ENCODE measurements around the gene WWTR1. TPM values are rescaled to one million over a fixed set of nuclear protein-coding genes. Genes with fewer than 3 reads are reported as not detected.

Gene WWTR1
- total and polyA plus RNA-seq, 4 donors, result 4.5 to 11.8 (median 9.0) TPM

DNA sequence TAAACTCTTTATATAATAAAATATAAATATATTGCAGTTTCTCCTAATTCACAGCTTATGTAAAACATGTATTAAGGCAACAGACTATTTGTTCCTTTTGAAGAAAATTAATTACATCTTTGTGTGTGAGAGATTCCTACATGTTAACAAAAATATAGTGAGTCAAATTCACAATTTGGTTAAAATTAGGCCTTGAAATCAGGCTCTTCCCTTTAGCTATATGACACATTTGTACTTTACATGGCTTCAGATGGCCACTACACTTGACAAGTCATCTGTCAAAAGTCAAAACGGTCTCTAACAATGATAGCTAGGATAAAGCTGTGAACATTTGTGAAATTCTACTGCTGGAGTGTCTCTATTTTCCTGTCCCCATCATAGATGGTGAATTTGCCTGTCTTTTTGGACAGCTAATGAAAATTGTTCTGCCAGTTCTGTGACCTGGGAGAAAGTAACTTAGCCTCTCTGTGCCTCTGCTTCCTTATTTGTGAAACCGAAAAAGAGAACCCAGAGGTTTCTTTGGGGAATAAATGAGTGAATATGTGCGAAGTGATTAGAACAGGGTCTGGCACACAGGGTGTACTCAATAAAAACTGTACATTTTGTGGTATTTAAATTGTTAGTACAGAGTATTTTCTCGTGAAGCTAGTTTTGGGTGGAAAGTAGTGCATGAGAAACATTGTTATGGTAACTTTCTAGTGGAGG is 159.7 kb downstream of the WWTR1 start:
- Histone ChIP-seq H3K4me1 (ENCODE audit: control insufficient read depth in 4 of 4, insufficient read depth in 4 of 4, low read length in 3 of 4) (peaks cover 0 to 3% (median 0%) of the 10 kb centered on the region in 4 donors), H3K4me3 (ENCODE audit: low read depth in 1 of 3, low read length in 3 of 3) (no peak overlapping the region), H3K9me3 (ENCODE audit: control insufficient read depth in 4 of 4, low read length in 3 of 4) (no peaks in the 10 kb centered on the region), H3K27me3 (ENCODE audit: control insufficient read depth in 4 of 4, insufficient read depth in 4 of 4, low read length in 3 of 4) (no peaks in the 10 kb centered on the region), H3K27ac (ENCODE audit: low read depth in 1 of 2, low read length in 2 of 2) (no peak overlapping the region), H3K36me3 (ENCODE audit: control insufficient read depth in 4 of 4, insufficient read depth in 3 of 4, low read depth in 1 of 4, low read length in 3 of 4) (peaks cover 4 to 59% (median 51%) of the 10 kb centered on the region in 4 donors), H3K9ac (ENCODE audit: low read depth in 1 of 2, low read length in 2 of 2) (no peak overlapping the region)
- WGBS, result 82% methylated on average over 4 of the region's 4 CpGs
- DNase-seq (ENCODE audit: low spot score), result no peak
- no peak for TF ChIP-seq NR2F2 (IDR thresholded peaks at IDR 0.05)
- TF ChIP-seq, protein P1, sequence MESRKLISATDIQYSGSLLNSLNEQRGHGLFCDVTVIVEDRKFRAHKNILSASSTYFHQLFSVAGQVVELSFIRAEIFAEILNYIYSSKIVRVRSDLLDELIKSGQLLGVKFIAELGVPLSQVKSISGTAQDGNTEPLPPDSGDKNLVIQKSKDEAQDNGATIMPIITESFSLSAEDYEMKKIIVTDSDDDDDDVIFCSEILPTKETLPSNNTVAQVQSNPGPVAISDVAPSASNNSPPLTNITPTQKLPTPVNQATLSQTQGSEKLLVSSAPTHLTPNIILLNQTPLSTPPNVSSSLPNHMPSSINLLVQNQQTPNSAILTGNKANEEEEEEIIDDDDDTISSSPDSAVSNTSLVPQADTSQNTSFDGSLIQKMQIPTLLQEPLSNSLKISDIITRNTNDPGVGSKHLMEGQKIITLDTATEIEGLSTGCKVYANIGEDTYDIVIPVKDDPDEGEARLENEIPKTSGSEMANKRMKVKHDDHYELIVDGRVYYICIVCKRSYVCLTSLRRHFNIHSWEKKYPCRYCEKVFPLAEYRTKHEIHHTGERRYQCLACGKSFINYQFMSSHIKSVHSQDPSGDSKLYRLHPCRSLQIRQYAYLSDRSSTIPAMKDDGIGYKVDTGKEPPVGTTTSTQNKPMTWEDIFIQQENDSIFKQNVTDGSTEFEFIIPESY (IDR thresholded peaks at IDR 0.05), result no peak
- no peak for TF ChIP-seq HNF4A (conservative IDR thresholded peaks at IDR 0.05)
- TF ChIP-seq FOXA1 (IDR thresholded peaks at IDR 0.05), result no peak
- TF ChIP-seq, protein P2, sequence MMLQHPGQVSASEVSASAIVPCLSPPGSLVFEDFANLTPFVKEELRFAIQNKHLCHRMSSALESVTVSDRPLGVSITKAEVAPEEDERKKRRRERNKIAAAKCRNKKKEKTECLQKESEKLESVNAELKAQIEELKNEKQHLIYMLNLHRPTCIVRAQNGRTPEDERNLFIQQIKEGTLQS (IDR thresholded peaks at IDR 0.05), result no peak
- TF ChIP-seq TAF1 (conservative IDR thresholded peaks at IDR 0.05), result no peak
- no peak for TF ChIP-seq SP1 (IDR thresholded peaks at IDR 0.05)
- no peak for TF ChIP-seq RAD21 (IDR thresholded peaks at IDR 0.05)
- no peak for TF ChIP-seq FOXA2 (IDR thresholded peaks at IDR 0.05)
- TF ChIP-seq YY1 (IDR thresholded peaks at IDR 0.05), result no peak
- TF ChIP-seq, protein P3, sequence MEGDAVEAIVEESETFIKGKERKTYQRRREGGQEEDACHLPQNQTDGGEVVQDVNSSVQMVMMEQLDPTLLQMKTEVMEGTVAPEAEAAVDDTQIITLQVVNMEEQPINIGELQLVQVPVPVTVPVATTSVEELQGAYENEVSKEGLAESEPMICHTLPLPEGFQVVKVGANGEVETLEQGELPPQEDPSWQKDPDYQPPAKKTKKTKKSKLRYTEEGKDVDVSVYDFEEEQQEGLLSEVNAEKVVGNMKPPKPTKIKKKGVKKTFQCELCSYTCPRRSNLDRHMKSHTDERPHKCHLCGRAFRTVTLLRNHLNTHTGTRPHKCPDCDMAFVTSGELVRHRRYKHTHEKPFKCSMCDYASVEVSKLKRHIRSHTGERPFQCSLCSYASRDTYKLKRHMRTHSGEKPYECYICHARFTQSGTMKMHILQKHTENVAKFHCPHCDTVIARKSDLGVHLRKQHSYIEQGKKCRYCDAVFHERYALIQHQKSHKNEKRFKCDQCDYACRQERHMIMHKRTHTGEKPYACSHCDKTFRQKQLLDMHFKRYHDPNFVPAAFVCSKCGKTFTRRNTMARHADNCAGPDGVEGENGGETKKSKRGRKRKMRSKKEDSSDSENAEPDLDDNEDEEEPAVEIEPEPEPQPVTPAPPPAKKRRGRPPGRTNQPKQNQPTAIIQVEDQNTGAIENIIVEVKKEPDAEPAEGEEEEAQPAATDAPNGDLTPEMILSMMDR (IDR thresholded peaks at IDR 0.05; ENCODE audit: low read depth, low read length, missing input control), result no peak
- no peak for TF ChIP-seq GABPA (IDR thresholded peaks at IDR 0.05 in 1 of 2, conservative IDR thresholded peaks at IDR 0.05 in 1 of 2)
- no peak for TF ChIP-seq RXRA (IDR thresholded peaks at IDR 0.05)
- no peak for TF ChIP-seq JUND (IDR thresholded peaks at IDR 0.05)
- TF ChIP-seq, protein P4, sequence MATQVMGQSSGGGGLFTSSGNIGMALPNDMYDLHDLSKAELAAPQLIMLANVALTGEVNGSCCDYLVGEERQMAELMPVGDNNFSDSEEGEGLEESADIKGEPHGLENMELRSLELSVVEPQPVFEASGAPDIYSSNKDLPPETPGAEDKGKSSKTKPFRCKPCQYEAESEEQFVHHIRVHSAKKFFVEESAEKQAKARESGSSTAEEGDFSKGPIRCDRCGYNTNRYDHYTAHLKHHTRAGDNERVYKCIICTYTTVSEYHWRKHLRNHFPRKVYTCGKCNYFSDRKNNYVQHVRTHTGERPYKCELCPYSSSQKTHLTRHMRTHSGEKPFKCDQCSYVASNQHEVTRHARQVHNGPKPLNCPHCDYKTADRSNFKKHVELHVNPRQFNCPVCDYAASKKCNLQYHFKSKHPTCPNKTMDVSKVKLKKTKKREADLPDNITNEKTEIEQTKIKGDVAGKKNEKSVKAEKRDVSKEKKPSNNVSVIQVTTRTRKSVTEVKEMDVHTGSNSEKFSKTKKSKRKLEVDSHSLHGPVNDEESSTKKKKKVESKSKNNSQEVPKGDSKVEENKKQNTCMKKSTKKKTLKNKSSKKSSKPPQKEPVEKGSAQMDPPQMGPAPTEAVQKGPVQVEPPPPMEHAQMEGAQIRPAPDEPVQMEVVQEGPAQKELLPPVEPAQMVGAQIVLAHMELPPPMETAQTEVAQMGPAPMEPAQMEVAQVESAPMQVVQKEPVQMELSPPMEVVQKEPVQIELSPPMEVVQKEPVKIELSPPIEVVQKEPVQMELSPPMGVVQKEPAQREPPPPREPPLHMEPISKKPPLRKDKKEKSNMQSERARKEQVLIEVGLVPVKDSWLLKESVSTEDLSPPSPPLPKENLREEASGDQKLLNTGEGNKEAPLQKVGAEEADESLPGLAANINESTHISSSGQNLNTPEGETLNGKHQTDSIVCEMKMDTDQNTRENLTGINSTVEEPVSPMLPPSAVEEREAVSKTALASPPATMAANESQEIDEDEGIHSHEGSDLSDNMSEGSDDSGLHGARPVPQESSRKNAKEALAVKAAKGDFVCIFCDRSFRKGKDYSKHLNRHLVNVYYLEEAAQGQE (IDR thresholded peaks at IDR 0.05), result no peak
- TF ChIP-seq, protein P5, sequence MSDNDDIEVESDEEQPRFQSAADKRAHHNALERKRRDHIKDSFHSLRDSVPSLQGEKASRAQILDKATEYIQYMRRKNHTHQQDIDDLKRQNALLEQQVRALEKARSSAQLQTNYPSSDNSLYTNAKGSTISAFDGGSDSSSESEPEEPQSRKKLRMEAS (IDR thresholded peaks at IDR 0.05), result no peak
- TF ChIP-seq EGR1 (IDR thresholded peaks at IDR 0.05; ENCODE audit: low read depth in 2 of 2), result no peak
- TF ChIP-seq HNF4G (IDR thresholded peaks at IDR 0.05), result no peak

Data from liver (tissue), 9 donors.